GM18498 (cell line): Measurements from ENCODE around the gene NUTF2.

Experiments used
- ATAC-seq: cut with Tn5 transposase; IDR thresholded peaks from one replicate; pipeline ENCODE4 v1.9.1; 2021; ENCODE audit warnings: mild to moderate bottlenecking, moderate library complexity; ENCODE audit not compliant: unreplicated experiment

The NUTF2 gene

DNA sequence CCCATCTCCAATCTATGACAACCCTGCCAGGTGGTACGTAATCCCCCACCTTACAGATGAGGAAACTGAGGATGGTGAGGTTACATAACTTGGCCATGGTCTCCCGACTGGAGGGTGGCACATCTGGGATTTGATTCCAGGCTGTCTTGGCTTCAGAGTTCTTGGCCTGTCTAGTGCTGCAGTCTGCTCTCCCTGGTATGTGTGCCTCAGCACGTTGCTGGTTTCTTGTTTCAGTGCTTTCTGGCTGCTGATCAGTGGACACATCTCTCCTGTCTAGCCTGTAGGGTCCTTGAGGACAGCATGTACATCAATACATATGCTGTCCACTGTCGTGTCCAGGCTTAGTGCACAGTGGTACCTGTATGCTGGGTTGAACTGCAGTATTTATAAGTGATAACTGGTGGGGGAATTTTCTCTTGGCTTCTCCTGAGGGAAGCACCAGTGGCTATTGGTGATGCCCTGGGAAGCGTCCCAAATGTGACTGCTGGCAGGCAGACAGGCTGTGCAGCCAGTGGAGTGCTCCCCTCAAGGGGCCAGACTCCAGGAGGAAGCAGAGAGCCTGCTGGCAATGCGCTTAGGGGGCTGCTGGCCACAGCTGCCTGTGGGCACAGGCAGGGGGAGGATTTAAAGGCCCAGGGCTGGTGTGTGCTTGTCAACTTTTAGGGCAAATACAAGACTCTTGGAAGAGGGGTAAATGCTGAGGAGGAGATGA, 70.6 kb downstream of the NUTF2 start:
- no peak for ATAC-seq

- no peak for ATAC-seq
Observed at GRCh38 chr16:67917852-67918236, 71.1 kb downstream of the NUTF2 start.

DNA sequence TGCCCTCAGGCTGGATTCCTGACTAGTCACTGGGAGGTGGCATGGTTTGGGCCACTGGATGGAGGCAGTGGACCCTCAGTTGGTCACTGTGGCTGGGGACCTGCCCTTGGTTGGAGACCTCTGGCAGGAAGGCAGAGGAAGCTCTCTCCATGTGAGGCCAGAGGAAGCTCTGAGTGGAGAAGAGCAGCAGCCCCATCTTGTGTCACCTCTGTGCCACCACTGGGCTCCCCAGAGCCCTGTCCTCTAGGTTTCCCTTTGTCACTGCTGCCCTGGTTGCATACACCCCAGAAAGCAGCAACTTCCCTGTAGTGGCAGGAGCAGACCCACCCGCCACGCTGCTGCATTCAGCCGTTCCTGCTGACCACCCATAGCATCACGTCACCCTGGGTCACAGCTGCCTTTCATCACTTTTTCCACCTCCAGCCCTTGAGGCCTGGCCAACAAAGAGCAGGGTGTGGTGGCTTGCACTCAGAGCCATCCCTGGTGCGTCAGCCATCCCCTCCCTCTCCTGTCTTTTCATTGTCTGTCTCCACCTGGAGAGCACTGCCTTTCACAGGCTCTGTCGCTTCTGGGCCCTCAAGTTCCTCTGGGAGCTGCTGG, 73.0 kb downstream of the NUTF2 start:
- no peak for ATAC-seq
